Hematopoietic multipotent progenitor cell treated with erythropoietin and hydrocortisone succinate and interleukin-3 and kit ligand, for 6 days (in vitro differentiated cells): ENCODE measurements around the gene CASP1.

ENCODE experiments used
- DNase-seq: peaks from one replicate; pipeline ENCODE4 v3.0.0-alpha.2; 2015

CASP1 gene

GRCh38 chr11:104979839-104980238 is 55.1 kb downstream of the CASP1 start:
- DNase-seq: no peak
